NOMO-1 treated with DMSO at 0.1 percent for 48 hours (cell line): ENCODE data around the gene TRIM71.
"Not testable (repeated sequence)": the region's sequence is repeated elsewhere in the genome, so short reads cannot be mapped to it uniquely, and the experiment has no call there.

Experiments
- DNase-seq: peaks from one replicate; lab custom pipeline; 2025; ENCODE audit not compliant: unreplicated experiment; lab: John Stamatoyannopoulos, UW

Gene TRIM71

GRCh38 chr3:32922078-32922477 is 104.3 kb downstream of the TRIM71 start:
- no peak for DNase-seq

- DNase-seq: no peak
Measured at GRCh38 chr3:32930161-32930560, 112.4 kb downstream of the TRIM71 start.

- DNase-seq: not testable (repeated sequence)
Measured at GRCh38 chr3:32931273-32931672, 113.5 kb downstream of the TRIM71 start.

- DNase-seq: no peak
Measured at GRCh38 chr3:32934150-32934742, 116.4 kb downstream of the TRIM71 start.

- DNase-seq: no peak
Measured at GRCh38 chr3:32937331-32937730, 119.5 kb downstream of the TRIM71 start.

GRCh38 chr3:32939531-32940284 is 121.9 kb downstream of the TRIM71 start:
- not testable (repeated sequence) for DNase-seq

- no peak for DNase-seq
Measured at GRCh38 chr3:32940726-32941125, 122.9 kb downstream of the TRIM71 start.

GRCh38 chr3:32945136-32945535 is 127.3 kb downstream of the TRIM71 start:
- DNase-seq: no peak

GRCh38 chr3:32945598-32945997 is 127.8 kb downstream of the TRIM71 start:
- DNase-seq: peak; percentile 37

GRCh38 chr3:32946973-32947788 is 129.4 kb downstream of the TRIM71 start:
- no peak for DNase-seq
